ENCODE results near the gene NAT9.

NAT9 gene

DNA sequence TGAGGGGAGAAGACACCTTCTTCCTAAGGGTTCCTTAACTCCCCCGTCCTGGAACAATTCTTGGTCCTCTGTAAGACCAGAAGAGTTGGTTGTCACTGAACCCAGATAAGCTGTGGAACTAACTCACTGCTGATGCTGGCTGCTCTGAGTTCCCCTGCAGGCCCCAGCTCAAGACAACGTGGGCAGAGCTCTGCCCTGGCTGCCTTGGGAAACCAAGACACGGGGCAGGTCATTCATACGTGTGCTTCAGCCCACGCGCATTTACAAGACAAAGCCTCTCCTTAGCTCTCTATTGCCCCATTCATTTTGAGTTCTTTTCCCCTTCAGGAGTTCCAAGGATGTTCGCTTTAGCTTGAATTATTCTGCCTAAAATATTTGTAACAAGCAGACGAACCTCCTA is 3.4 kb upstream of the NAT9 start:
- no peak for DNase-seq

DNA sequence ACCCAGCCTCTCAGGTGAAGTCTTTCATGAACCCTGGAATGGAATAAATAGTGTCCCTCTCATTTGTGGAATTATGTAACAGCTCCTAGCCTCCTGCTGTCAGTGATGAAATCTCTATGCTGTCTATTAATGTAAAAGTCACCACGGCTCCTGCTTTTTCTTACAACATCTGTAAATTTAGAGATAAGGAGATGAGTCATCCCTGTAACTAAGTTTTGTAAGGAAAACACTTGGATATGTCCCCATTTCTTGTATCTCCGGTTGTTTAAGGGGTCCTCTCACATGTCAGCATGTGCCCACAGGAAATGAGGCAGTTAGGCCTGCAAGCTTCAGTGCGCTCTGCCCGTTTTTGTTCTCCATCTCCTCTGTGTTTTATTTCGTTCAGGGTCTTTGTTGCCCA is 2.8 kb upstream of the NAT9 start:
- no peak for DNase-seq

DNA sequence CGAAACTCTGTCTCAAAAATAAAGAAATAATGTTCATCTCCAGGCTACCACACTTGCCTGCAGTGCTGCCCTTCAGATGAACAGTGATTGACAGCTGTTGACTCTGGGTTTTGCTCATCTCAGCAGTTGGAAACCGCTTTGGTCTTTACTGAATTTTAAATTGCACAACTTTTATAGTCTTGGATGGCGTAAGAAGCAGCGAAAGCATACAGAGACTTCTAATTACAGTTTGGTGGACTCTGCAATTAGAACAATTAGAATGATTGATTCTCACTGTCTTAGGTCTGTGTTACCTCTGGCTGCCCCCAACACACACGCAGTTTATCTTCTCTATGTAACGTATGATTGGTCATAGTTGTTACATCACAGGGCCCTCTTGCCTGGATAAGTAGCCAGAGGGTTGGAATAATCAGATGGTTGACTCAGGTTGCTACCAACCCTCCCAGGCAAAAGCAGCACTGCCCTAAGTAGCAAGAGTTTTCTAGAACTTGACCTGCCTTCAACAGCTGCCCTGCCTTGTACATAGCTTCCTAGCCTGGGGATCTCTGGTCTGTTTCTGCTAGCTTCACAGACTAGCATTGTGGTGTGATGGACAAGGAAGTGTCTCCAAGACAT is 1.9 kb upstream of the NAT9 start:
- no peak for DNase-seq

DNA sequence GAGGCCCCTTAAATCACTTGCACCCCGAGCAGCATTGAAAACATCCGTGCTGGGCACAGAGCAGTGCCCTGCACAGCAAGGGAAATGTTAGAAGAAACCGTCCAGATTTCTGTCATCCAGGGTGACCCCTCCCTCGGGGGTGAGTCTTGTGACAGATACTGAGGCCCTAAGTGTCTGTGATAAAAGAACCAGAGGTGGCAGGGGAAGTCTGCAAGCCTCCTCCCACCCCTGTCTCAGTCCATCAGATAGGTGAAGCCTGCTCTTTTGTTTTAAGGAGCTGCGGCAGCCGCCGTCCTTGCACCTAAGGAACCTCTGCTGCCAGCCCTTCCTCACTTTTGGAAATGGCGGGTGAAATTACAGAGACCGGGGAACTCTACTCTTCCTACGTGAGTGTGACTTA is 845 bp upstream of the NAT9 start:
- DNase-seq: no peak

DNA sequence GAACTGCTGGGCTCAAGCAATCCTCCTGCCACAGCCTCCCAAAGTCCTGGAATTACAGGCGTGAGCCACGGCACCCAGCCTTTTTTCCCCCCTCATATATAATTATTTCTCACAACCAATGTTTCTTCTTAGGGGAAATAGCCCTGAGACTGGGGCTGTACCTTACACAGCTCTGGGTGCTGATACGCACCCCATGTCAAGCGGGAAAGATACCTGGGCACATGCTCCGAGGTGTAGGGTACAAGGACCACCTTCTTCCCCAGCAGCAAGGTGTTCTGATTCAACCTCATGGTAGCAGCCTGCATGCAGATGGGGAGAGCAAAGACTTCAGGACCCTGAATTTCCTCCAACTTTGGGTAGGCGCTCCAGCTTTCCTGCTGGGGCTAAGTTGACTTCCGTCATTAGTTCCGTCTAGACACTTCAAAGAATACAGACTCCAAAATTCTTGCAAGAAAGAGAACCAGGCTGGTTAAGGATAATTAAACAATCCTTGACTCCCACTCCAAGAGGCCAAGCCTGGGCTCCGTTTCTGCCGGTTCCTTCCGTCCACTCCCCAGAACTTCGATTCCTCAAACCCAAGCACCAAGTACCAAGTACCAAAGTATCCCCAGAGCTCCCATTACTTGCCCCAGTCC is 619 bp downstream of the NAT9 start:
- DNase-seq: no peak

DNA sequence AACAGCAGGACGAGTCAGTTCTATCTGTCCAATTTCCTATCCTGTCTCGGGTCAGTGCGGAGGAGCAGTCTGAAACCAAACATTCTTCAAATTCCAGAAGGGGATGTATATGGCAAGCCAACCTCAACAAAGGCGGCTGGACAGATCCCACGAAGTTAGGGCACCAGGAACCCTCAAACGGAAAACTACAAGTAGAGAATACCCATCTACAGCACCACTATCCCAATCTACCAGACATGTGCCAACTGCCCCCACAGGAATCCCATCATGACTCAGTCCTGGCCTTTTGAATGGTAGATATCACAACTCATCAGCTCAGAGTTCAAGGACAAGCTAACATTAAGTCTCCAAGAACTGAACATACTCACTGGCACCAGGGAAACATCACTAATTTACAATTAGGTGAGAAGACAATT is 2.3 kb downstream of the NAT9 start:
- DNase-seq: no peak

DNA sequence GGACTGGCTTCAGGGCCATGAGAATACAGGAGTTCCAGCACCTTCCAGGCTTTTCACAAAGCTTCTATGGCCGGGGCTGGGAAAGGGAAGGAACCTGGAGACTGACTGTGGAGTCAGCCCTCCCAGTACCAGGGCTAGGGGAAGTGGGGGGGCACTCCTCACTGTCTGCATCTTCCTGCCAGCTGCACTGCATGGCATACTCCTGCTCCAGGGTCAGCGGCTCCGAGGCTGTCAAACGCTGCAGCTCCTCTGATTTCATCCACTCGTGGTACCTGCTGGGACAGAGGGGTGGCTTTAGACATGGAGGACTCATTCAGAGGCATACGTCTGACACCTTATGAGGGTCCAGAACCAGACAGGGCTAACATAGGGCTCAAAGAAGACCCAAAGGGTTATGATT is 2.7 kb downstream of the NAT9 start:
- no peak for DNase-seq

DNA sequence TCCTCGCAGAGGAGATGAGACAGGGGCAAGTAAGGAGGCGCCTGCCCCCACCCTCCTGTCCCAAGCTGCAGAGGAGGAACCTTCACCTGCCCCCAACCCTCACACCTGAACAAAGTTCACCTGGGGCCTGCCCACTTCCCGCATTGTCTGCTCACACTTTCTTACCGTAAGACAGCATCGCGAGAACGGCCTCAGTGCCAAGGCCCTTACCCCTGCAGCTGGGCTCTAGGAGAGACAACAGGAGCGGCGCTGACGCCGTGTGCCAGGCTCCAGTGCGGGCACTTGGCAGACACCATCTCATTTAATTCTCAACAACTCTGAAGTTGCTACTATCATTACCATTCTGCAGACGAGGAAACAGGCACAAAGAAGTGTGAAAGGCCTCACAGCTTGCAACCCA is 4.1 kb downstream of the NAT9 start:
- DNase-seq: no peak

DNA sequence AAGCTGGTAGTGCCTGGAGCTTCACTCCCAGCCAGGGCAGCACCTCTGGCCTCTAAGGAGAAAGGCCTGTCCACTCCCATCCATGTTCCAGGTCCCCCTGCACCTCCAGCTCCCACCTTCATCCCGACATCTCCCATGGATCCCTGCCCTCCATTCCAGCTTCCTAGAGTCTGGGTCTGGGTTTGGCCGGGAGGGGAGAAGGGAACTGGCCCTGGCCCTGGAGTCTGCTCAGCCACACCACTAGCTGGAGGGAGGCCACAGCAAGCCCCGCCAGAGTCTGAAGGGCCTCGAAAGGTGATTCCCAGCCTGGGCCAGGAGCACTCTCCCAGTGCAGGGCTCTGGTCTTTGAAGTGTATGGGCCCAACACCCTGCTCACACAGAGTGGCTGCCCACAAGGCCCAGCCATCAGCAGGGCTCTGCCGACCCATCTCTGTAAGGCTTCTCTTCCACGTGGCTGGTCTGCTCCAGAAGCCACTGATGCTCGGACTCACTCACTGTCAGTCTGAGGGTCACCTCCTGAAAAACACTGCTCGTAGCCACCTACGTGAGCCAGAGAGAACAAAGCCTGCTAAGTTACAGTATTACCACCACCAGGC is 4.7 kb downstream of the NAT9 start:
- DNase-seq: no peak

DNA sequence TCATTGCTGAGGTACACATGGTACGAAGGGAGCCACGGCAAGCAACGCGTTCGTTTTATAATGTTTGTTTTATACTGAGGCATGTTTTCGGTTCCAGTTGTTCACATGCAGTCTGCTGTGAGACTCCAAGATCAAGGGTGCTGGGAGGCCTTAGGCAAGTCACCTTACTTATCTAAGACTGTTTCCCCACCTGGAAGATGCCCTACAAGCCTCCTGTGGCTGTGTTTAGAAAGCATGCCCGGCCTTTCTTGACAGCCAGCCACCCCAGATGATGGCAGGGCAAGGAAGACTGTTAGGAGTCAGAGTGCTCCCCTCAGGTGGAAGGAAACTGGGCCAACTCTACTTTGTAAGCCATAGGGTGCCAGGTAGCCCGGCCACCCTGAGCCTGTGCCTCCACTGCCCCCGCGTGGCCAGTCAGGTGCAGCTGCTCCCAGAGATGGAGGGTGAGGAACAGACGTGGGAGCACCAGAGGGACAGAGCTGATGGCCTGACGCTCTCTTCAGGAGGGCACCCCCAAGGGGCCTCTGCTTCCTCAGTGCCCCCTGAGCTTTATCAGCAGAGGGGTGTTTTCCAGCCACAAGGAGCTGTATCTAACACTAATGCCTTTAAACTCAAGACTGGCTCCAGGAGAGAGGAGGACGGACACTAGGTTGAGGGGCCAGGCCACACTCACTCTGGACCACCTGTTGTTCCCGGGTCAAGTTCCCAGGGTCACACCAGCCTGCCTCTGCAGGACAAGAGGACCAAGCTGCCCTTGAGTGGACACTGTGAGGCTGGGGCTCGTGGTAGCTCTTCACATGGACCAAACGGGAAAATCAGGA is 5.4 kb downstream of the NAT9 start:
- DNase-seq: no peak

DNA sequence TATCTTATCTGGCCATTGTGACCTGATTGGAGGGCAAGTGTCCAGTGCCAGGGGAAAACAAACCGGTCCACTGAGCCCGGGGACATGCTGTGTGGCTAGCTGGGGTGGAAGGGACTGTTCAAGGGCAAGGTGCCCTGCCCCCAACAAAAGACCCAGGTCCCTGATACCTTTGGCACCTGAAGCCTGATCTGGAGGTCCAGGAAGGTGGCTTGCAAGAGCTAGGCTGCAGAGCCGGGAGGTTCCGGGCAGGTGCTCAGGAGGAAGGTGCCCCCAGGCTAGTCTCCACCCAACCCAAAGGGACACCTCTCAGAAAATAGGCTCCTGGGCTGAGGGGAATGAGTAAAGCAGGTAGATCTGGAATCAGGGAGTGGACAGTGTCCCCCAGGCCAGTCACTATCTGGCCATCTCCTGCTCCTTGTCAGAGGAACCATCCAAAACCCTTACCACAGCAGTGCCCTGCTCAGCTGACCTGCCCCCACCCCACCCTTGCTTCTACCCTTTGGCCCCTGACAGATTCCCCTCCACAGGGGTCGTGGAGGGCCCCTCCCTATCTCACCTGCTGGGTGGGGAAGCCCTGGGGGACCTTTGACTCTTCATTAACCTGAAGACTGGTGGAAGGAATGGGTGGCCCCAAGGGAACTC is 6.2 kb downstream of the NAT9 start:
- DNase-seq: no peak

DNA sequence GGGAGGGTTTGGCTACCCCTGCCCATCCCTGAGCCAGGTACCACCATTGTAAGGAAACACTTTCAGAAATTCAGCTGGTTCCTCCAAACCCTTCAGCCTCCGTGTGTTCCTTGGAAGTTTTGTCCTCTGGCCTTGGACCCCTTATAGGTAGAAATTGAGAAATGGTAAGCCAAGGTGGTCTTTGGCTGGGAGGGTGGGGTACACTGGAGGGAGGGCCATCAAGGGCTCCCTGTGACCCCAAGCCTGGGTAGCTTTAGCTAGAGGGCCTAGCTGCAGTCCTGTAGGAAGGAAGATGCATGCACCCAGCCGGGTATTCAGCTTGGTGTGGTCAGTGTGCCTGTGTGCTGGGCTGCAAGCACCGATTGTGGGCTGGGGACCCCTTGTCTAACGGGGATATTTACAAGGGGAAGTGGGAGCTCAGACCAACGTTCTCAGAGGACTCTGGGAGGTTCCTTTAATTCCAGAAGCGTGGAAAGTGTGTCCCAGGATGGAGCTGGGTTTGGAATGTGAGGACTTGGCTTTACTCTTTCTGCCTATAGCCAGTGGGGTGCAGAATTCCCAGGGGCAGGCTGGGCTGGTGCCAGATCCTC is 6.8 kb downstream of the NAT9 start:
- no peak for DNase-seq

DNA sequence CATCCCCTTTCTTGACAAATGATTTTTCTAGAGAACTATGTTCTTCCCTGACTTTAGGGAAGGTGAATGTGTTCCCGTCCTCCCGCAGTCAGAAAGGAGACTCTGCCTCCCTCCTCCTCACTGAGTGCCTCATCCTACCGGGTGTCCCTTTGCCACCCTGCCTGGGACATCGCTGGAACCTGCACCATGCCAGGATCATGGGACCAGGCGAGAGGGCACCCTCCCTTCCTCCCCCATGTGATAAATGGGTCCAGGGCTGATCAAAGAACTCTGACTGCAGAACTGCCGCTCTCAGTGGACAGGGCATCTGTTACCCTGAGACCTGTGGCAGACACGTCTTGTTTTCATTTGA is 7.4 kb downstream of the NAT9 start:
- no peak for DNase-seq

DNA sequence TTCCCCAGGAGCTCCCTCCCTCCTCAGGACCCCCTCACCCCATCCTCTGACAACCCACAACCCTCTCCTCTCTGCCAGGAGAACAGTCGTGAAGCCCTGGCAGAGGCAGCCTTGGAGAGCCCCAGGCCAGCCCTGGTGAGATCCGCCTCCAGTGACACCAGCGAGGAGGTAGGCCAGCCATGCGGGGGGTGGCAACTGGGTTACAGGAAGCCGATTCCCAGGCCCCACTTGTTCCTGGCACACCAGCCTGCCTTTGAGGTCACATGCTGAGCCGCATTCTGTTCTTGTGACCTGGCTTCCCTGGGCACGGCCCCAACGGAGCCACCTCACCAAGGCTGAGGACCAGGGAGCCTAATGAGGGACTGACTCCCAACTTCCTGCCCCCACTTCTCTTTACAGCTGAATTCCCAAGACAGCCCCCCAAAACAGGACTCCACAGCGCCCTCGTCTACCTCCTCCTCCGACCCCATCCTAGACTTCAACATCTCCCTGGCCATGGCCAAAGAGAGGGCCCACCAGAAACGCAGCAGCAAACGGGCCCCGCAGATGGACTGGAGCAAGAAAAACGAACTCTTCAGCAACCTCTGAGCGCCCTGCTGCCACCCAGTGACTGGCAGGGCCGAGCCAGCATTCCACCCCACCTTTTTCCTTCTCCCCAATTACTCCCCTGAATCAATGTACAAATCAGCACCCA is 7.9 kb downstream of the NAT9 start:
- DNase-seq: no peak

DNA sequence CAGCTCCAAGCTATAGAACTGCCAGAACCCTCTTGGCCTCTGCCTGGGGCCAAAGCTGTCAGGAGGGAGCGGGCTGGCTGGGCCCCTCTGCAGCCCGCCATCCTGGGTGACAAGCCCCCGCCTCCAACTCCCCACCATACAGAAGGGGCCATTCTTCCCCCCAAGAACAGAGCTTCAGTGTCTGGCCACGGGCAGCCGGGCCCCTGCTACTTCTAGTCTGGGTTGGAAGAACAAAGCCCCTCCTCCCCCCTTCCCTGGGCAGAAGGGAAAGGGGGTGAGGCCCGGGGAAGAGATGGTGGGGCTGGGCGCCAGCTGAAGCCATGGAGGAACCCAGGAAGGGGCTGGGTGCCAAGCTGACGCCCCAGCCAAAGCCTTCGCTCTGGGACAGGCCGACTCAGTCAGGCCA is 9.0 kb downstream of the NAT9 start:
- no peak for DNase-seq

DNA sequence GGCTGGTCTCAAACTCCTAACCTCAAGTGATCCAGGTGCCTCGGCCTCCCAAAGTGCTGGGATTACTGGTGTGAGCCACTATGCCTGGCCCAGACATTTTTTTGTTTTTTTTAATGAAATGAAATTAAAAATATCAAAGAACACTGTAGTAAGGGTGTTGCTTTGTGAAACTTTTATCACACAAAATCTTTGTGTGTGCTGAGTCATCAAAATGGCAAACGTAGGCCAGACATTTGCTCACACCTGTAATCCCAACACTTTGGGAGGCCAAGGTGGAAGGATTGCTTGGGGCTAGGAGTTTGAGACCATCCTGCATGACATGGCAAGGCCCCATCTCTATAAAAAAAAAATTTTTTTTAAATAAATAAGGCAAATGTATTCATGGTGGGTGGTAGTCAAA is 9.7 kb downstream of the NAT9 start:
- DNase-seq: no peak

DNA sequence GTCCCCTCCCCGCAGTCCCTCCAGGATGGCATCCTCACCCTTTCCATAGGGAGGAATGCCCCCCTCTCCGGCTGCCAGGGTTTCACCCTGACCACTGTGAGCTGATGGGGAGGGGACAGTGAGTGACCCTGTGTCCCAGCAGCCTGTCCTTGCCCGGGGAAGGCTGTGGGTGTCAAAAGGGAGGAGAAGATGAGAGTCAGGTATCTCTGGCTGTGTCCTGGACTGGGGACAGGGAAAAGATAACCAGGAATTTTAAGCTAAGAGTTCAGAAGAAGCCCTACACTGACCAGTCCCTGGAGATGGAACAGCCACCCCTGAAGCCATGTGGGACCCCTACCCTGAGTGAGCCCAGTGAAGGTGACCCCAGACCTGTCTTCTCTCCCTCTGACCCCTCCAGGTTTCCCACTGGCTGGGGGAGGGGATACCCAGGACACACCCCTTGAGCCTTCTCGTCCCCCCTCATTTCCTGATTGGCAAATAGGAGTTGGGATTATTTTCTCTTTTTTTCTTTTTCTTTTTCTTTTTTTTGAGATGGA is 11.3 kb downstream of the NAT9 start:
- no peak for DNase-seq

DNA sequence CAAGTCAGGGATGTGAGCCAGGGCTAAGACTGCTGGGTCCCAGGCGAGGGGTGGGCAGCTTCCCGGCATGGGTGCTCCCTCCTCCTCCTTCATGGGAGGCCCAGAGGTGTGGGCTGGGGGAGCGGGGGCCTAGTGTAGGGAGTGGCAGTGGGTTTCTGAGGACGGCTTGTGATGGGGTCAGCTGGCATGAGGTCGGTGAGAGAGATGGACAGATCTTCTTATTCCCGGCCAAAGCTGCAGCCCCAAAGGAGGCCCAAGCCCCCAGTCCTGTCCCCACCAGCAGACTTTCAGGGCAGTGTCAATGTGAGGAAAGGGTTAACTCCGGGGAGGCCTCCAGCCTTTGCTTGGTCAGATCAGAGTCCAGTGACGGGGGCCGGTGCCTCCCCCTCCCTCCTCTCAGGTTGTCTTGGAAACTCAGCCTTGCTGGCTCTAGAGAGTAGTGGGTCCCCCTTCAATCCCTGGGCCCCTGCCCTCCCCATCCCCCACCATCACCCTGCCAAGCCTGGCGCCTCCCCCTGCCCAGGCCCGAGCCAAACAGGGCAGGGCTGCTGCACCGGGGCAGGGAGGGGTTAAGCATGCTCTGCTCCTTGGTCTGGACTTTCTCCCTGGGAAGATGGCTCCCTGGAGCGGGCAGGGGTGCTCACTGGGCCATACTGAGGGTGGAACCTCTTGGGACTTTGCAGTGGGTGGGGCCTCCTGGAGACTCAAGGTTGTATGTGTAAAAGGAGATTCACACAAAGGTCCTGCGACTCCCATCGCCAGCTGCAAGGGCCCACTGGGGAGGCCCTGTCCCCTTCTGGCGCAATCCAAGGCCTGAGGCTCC is 12.4 kb downstream of the NAT9 start:
- DNase-seq: no peak

DNA sequence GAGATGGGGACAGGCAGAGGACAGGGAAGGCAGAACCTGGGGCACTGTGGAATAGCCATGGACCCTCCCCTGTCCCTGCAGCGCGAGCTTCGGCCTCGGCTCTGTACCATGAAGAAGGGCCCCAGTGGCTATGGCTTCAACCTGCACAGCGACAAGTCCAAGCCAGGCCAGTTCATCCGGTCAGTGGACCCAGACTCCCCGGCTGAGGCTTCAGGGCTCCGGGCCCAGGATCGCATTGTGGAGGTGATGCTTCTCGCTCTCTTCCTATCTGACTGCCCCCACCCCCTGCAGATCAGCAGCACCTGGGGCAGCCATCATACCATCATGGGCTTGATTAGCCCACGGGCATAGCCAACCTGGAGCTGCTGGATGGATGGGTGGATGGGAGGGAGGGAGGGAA is 14.2 kb downstream of the NAT9 start:
- DNase-seq: no peak

DNA sequence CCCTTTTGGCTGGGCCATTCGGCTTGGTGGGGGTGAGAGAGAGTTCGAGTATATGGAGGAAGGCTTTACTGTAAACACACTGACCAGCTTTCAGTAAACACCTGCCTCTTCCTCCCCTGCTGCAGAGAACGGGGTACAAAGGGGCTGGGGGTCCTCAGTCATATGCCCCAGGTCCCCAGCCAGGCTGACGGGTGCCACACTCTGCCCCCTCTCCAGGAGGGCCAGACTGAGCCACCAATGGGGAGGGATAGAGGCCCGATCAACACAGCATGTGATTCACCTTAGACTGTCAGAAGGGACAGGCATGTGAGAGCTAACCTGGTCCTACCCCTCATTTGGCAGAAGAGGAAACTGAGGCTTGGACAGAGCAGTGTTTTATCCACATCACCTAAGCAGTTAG is 14.7 kb downstream of the NAT9 start:
- DNase-seq: no peak

DNA sequence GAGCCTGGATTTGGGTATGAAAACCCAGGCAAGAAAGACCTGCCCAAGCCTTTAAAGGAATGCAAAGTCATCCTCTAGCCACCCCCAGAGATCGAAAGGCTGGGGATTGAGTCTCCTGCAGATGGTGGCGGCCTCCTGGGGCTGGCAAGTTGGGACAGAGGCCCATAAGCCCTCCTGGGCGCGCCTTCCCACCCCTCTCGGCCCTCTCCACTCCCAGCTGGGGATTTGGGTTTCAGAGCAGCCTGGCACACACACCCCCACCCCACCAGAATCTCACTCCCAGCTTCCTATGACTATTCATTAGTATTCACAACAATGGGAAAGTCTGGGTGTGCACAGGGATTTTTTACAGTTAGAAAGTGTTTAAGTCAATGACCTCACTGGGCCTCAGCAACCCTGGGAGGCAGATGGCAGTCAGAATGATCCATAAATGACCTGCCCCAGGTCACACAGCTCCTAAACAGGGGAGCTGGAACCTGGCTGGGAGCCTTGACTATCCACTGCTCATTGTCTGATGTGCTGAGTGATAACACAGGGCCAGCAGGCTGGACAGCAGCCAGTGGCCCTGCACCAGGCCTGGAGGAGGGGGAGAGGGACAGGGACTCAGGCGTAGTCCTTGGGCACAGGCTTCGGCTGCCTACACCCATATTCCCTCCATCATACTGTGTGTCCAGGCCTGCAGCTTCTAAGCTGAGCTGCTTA is 15.6 kb downstream of the NAT9 start:
- DNase-seq: no peak

Measured in NCI-H748 treated with DMSO at 0.1 percent for 48 hours (cell line).